Measurements from ENCODE around the gene MAP3K5.
A peak's percentile ranks its signal among the peaks of the same experiment; 100 is the strongest.
"Not testable (repeated sequence)": the region's sequence is repeated elsewhere in the genome, so short reads cannot be mapped to it uniquely, and the experiment has no call there.

MAP3K5 gene

DNA sequence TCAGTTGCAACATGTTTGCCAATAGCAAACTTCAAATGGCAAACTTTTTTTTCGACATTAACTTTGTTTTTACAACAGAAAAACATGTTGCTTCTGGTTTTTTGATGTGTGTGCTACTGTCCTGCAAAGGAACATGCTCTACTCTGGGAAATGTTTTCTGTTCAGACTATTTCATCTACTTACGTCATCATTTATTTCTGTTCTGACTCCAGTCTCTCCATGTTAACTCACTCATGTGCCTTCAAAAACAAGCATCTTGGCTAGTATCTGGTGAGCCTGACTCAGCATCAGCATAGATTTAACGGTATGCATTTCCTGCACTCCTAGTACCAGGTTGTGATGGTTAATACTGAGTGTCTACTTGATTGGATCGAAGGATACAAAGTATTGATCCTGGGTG lies 206.0 kb downstream of the MAP3K5 start:
- Histone ChIP-seq H4K91ac (ENCODE audit: low read depth, low read length) (no peak overlapping the region), H3K4ac (ENCODE audit: low read depth, low read length) (no peak overlapping the region), H4K12ac (ENCODE audit: low read depth, low read length) (no peak overlapping the region), H2BK120ac (ENCODE audit: insufficient read depth, low read length, poor library complexity) (no peak overlapping the region), H3K27me3 (ENCODE audit: insufficient read depth, low read length) (no peaks in the 10 kb centered on the region), H3K9me3 (ENCODE audit: insufficient read depth, low read depth, low read length) (no peaks in the 10 kb centered on the region), H3K4me1 (ENCODE audit: control insufficient read depth in 1 of 2, insufficient read depth in 2 of 2, low read length in 2 of 2) (no peaks in the 10 kb centered on the region), H2AK5ac (ENCODE audit: low read length) (no peak overlapping the region), H2BK12ac (ENCODE audit: low read length) (no peak overlapping the region), H3K18ac (ENCODE audit: low read length) (no peak overlapping the region), H3K4me3 (ENCODE audit: low read depth, low read length) (no peak overlapping the region), H2BK5ac (ENCODE audit: low read depth, low read length, poor library complexity) (no peak overlapping the region), H4K8ac (ENCODE audit: low read depth, low read length) (no peak overlapping the region), H3K79me1 (ENCODE audit: low read length) (no peaks in the 10 kb centered on the region), H3K79me2 (ENCODE audit: control insufficient read depth, insufficient read depth, low read length, poor library complexity) (no peaks in the 10 kb centered on the region), H3K36me3 (ENCODE audit: control insufficient read depth in 1 of 2, insufficient read depth in 2 of 2, low read length in 2 of 2) (no peaks in the 10 kb centered on the region), H3K14ac (ENCODE audit: low read length) (no peak overlapping the region), H2AFZ (ENCODE audit: insufficient read depth, low read length, poor library complexity) (no peak overlapping the region), H3K27ac (ENCODE audit: low read depth, low read length) (no peak overlapping the region), H3K9ac (ENCODE audit: low read length) (no peak overlapping the region), H3K4me2 (ENCODE audit: low read length) (no peak overlapping the region), H3K23ac (ENCODE audit: low read length) (no peak overlapping the region)
- WGBS (ENCODE audit: extremely low coverage, insufficient coverage, insufficient read length) = no CpG with 5 or more reads among the region's 4 CpGs
- DNase-seq = no peak

DNA sequence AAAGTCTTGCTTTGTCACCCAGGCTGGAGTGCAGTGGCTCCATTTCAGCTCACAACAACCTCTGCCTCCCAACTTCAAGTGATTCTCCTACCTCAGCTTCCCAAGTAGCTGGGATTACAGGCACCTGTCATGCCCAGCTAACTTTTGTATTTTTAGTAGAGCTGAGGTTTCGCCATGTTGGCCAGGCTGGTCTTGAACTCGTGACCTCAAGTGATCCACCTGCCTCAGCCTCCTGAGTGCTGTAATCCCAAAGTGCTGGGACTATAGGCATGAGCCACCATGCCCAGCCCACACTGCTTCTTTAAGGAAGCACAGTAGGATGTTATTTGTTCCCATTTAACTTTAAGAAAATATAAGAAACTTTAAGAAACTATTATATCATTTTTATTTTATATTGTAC lies 206.8 kb downstream of the MAP3K5 start:
- H3K18ac ChIP-seq (ENCODE audit: low read length) = not testable (repeated sequence)
- WGBS (ENCODE audit: extremely low coverage, insufficient coverage, insufficient read length) = no CpG with 5 or more reads among the region's 2 CpGs

DNA sequence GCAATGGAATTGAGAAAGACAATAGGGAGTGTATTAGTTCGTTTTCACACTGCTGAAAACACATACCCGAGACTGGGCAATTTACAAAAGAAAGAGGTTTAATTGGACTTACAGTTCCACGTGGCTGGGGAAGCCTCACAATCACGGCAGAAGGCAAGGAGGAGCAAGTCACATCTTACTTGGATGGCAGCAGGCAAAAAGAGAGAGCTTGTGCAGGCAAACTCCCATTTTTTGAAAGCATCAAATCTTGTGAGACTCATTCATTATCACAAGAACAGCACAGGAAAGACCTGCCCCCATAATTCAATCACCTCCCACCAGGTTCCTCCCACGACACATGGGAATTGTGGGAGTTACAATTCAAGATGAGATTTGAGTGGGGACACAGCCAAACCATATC lies 208.0 kb downstream of the MAP3K5 start:
- not testable (repeated sequence) for H3K18ac ChIP-seq (ENCODE audit: low read length); DNase-seq; H3K9ac ChIP-seq (ENCODE audit: low read length); H2AK5ac ChIP-seq (ENCODE audit: low read length); H2BK12ac ChIP-seq (ENCODE audit: low read length); H3K4ac ChIP-seq (ENCODE audit: low read depth, low read length); H3K27me3 ChIP-seq (ENCODE audit: insufficient read depth, low read length); H3K27ac ChIP-seq (ENCODE audit: low read depth, low read length); H4K91ac ChIP-seq (ENCODE audit: low read depth, low read length); H2BK5ac ChIP-seq (ENCODE audit: low read depth, low read length, poor library complexity); H3K14ac ChIP-seq (ENCODE audit: low read length); H4K8ac ChIP-seq (ENCODE audit: low read depth, low read length); H3K79me2 ChIP-seq (ENCODE audit: control insufficient read depth, insufficient read depth, low read length, poor library complexity); H2AFZ ChIP-seq (ENCODE audit: insufficient read depth, low read length, poor library complexity); H3K4me2 ChIP-seq (ENCODE audit: low read length); H3K9me3 ChIP-seq (ENCODE audit: insufficient read depth, low read depth, low read length); H2BK120ac ChIP-seq (ENCODE audit: insufficient read depth, low read length, poor library complexity); H3K79me1 ChIP-seq (ENCODE audit: low read length); H3K4me3 ChIP-seq (ENCODE audit: low read depth, low read length); H3K4me1 ChIP-seq (ENCODE audit: control insufficient read depth in 1 of 2, insufficient read depth in 2 of 2, low read length in 2 of 2); H3K23ac ChIP-seq (ENCODE audit: low read length); H4K12ac ChIP-seq (ENCODE audit: low read depth, low read length); H3K36me3 ChIP-seq (ENCODE audit: control insufficient read depth in 1 of 2, insufficient read depth in 2 of 2, low read length in 2 of 2)
- no CpG with 5 or more reads among the region's 5 CpGs for WGBS (ENCODE audit: extremely low coverage, insufficient coverage, insufficient read length)

More for the DNA sequence above, 206.8 kb downstream of the MAP3K5 start:
- H3K27ac ChIP-seq (ENCODE audit: low read depth, low read length); DNase-seq; H2BK5ac ChIP-seq (ENCODE audit: low read depth, low read length, poor library complexity); H3K4ac ChIP-seq (ENCODE audit: low read depth, low read length); H2BK120ac ChIP-seq (ENCODE audit: insufficient read depth, low read length, poor library complexity); H3K79me2 ChIP-seq (ENCODE audit: control insufficient read depth, insufficient read depth, low read length, poor library complexity); H4K12ac ChIP-seq (ENCODE audit: low read depth, low read length); H2AK5ac ChIP-seq (ENCODE audit: low read length); H3K14ac ChIP-seq (ENCODE audit: low read length); H3K27me3 ChIP-seq (ENCODE audit: insufficient read depth, low read length); H4K91ac ChIP-seq (ENCODE audit: low read depth, low read length); H3K36me3 ChIP-seq (ENCODE audit: control insufficient read depth in 1 of 2, insufficient read depth in 2 of 2, low read length in 2 of 2); H2BK12ac ChIP-seq (ENCODE audit: low read length); H3K23ac ChIP-seq (ENCODE audit: low read length); H3K79me1 ChIP-seq (ENCODE audit: low read length); H3K4me3 ChIP-seq (ENCODE audit: low read depth, low read length); H3K4me1 ChIP-seq (ENCODE audit: control insufficient read depth in 1 of 2, insufficient read depth in 2 of 2, low read length in 2 of 2); H3K4me2 ChIP-seq (ENCODE audit: low read length); H4K8ac ChIP-seq (ENCODE audit: low read depth, low read length); H3K9me3 ChIP-seq (ENCODE audit: insufficient read depth, low read depth, low read length); H3K9ac ChIP-seq (ENCODE audit: low read length); H2AFZ ChIP-seq (ENCODE audit: insufficient read depth, low read length, poor library complexity): not testable (repeated sequence)

DNA sequence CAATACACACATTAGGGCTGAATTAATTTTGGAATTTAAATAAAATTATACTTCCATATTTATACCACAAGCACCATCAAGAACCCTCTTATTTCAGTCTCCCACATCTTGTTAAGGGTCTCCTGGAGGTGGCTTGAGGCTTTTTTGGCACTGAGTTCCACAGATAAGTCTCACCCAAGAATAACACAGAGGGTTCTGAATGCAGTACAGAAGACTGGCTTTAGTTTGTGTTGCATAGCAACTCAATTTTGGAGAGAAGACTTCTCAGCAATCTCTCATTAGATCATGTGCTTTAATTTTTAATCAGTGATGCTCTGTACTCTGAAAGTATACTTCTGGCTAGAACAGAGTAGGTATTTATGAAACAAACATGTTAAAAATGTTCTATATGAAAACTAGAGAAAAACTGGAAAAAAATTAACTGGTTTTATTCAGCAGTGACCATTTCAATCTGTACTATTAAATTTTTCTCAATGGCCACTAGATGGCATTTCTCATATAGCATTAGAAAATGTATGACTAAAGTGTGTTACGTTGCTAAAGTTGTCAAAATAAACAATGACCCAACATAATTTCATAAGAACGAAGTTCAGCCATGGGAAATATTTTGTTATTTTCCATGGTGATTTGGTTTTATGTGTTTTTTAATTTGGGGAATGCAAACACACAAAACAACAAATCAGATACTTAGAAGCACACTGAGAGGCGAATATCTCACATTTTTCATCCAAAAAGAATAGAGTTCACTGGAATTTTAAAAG lies 209.4 kb downstream of the MAP3K5 start:
- no peak overlapping the region for H3K18ac ChIP-seq (ENCODE audit: low read length)
- no peak overlapping the region for H3K4ac ChIP-seq (ENCODE audit: low read depth, low read length)
- H2BK5ac ChIP-seq (ENCODE audit: low read depth, low read length, poor library complexity) = no peak overlapping the region
- H3K79me1 ChIP-seq (ENCODE audit: low read length) = no peaks in the 10 kb centered on the region
- H3K9ac ChIP-seq (ENCODE audit: low read length) = no peak overlapping the region
- H2AK5ac ChIP-seq (ENCODE audit: low read length) = no peak overlapping the region
- H2AFZ ChIP-seq (ENCODE audit: insufficient read depth, low read length, poor library complexity) = no peak overlapping the region
- H4K8ac ChIP-seq (ENCODE audit: low read depth, low read length) = no peak overlapping the region
- DNase-seq = peak; percentile 1 to 81
- H3K14ac ChIP-seq (ENCODE audit: low read length) = no peak overlapping the region
- no CpG with 5 or more reads among the region's 3 CpGs for WGBS (ENCODE audit: extremely low coverage, insufficient coverage, insufficient read length)
- no peak overlapping the region for H4K91ac ChIP-seq (ENCODE audit: low read depth, low read length)
- H2BK120ac ChIP-seq (ENCODE audit: insufficient read depth, low read length, poor library complexity) = no peak overlapping the region
- no peaks in the 10 kb centered on the region for H3K27me3 ChIP-seq (ENCODE audit: insufficient read depth, low read length)
- H2BK12ac ChIP-seq (ENCODE audit: low read length) = no peak overlapping the region
- H3K4me3 ChIP-seq (ENCODE audit: low read depth, low read length) = no peak overlapping the region
- H3K4me1 ChIP-seq (ENCODE audit: control insufficient read depth in 1 of 2, insufficient read depth in 2 of 2, low read length in 2 of 2) = no peaks in the 10 kb centered on the region
- no peaks in the 10 kb centered on the region for H3K36me3 ChIP-seq (ENCODE audit: control insufficient read depth in 1 of 2, insufficient read depth in 2 of 2, low read length in 2 of 2)
- H3K4me2 ChIP-seq (ENCODE audit: low read length) = no peak overlapping the region
- no peak overlapping the region for H3K27ac ChIP-seq (ENCODE audit: low read depth, low read length)
- H3K23ac ChIP-seq (ENCODE audit: low read length) = no peak overlapping the region
- H3K9me3 ChIP-seq (ENCODE audit: insufficient read depth, low read depth, low read length) = no peaks in the 10 kb centered on the region
- no peak overlapping the region for H4K12ac ChIP-seq (ENCODE audit: low read depth, low read length)
- H3K79me2 ChIP-seq (ENCODE audit: control insufficient read depth, insufficient read depth, low read length, poor library complexity) = no peaks in the 10 kb centered on the region

Data from trophoblast cell (in vitro differentiated cells and primary cell).